NCI-H2081 (cell line): ENCODE results near the gene KIF5B.
"Not testable (repeated sequence)": the region's sequence is repeated elsewhere in the genome, so short reads cannot be mapped to it uniquely, and the experiment has no call there.

Experiments
- DNase-seq, 2 experiments: peaks; one replicate each; lab custom pipeline; 2025; lab: John Stamatoyannopoulos, UW

KIF5B gene

GRCh38 chr10:32007026-32007425 lies 49.2 kb downstream of the KIF5B start:
- DNase-seq = no peak

- DNase-seq = peak; percentile 0 to 33
These were observed 51.2 kb downstream of the KIF5B start for GRCh38 chr10:32005050-32005449.

GRCh38 chr10:32004161-32004591 lies 52.0 kb downstream of the KIF5B start:
- no peak for DNase-seq

GRCh38 chr10:32002531-32002930 lies 53.7 kb downstream of the KIF5B start:
- no peak for DNase-seq

GRCh38 chr10:32000937-32001336 lies 55.3 kb downstream of the KIF5B start:
- no peak for DNase-seq

GRCh38 chr10:31999836-32000235 lies 56.4 kb downstream of the KIF5B start:
- no peak for DNase-seq

- DNase-seq = no peak
These were observed 57.1 kb downstream of the KIF5B start for GRCh38 chr10:31999070-31999660.

GRCh38 chr10:31994926-31995325 lies 61.3 kb downstream of the KIF5B start:
- no peak for DNase-seq

GRCh38 chr10:31990937-31991336 lies 65.3 kb downstream of the KIF5B start:
- no peak for DNase-seq

- DNase-seq = not testable (repeated sequence)
These were observed 68.4 kb downstream of the KIF5B start for GRCh38 chr10:31987786-31988185.

- DNase-seq = no peak
These were observed 74.1 kb downstream of the KIF5B start for GRCh38 chr10:31982111-31982510.

- no peak for DNase-seq
These were observed 75.8 kb downstream of the KIF5B start for GRCh38 chr10:31980471-31980870.

- DNase-seq = not testable (repeated sequence)
These were observed 77.2 kb downstream of the KIF5B start for GRCh38 chr10:31979071-31979470.

- no peak for DNase-seq
These were observed 78.1 kb downstream of the KIF5B start for GRCh38 chr10:31978156-31978483.

GRCh38 chr10:31977440-31978155 lies 78.6 kb downstream of the KIF5B start:
- DNase-seq = peak in 1 of 2 experiments; percentile 4

GRCh38 chr10:31975157-31975765 lies 81.0 kb downstream of the KIF5B start:
- no peak for DNase-seq

GRCh38 chr10:31974434-31975124 lies 81.6 kb downstream of the KIF5B start:
- no peak for DNase-seq

- DNase-seq = no peak
These were observed 83.6 kb downstream of the KIF5B start for GRCh38 chr10:31972519-31973041.

GRCh38 chr10:31969847-31970246 lies 86.4 kb downstream of the KIF5B start:
- DNase-seq = not testable (repeated sequence)

- no peak for DNase-seq
These were observed 92.6 kb downstream of the KIF5B start for GRCh38 chr10:31963589-31963980.

- DNase-seq = no peak
These were observed 93.2 kb downstream of the KIF5B start for GRCh38 chr10:31962826-31963588.
